ENCODE measurements around the gene PAX7.

DNA sequence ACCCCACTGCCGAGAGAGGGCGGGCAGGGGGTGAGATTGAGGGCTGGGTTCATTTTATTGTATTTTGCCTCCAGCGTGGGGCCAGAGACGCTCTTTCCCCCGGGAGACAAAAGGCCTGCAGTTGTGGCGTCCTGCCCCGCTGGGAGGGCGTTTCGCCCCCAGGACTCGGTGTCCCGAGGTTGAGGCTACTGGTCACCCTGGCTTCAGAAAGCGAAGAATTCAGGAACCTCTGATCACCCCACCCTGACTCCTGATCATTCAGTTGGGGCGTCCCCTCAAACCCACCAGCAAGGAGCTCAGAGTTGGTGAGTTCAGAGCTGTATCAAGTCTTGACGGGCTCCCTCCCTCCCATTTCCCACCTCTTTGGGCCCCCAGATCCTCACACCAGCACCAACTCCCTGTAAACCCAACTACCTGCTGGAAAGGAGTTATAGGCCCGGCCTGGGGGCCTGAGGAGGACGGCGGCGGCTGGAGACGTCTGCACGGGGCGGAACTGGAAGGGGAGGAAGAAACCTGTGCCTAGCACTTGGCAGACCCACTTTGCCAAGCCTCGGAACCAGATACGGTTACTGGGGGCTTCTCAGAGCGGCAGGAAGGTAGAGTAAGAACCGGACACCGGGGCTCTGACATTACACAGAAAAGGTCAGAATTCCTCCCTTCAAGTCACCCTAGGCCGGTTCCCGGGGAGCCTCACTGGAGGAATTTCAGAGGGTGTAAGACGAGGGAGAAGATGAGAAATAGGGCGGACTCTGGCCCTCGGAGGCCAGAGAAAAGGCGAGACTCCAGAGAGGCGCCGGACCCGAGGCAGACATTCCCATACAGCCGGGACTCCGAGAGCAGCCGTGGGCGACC lies 761 bp upstream of the PAX7 start:
- TF ChIP-seq, protein P1, sequence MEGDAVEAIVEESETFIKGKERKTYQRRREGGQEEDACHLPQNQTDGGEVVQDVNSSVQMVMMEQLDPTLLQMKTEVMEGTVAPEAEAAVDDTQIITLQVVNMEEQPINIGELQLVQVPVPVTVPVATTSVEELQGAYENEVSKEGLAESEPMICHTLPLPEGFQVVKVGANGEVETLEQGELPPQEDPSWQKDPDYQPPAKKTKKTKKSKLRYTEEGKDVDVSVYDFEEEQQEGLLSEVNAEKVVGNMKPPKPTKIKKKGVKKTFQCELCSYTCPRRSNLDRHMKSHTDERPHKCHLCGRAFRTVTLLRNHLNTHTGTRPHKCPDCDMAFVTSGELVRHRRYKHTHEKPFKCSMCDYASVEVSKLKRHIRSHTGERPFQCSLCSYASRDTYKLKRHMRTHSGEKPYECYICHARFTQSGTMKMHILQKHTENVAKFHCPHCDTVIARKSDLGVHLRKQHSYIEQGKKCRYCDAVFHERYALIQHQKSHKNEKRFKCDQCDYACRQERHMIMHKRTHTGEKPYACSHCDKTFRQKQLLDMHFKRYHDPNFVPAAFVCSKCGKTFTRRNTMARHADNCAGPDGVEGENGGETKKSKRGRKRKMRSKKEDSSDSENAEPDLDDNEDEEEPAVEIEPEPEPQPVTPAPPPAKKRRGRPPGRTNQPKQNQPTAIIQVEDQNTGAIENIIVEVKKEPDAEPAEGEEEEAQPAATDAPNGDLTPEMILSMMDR (IDR thresholded peaks at IDR 0.05; ENCODE audit: low read length) = no peak
- TF ChIP-seq EZH2 (IDR thresholded peaks at IDR 0.05; ENCODE audit: borderline replicate concordance, low read length) = no peak
